ENCODE measurements around the gene CLIP2.

DNA sequence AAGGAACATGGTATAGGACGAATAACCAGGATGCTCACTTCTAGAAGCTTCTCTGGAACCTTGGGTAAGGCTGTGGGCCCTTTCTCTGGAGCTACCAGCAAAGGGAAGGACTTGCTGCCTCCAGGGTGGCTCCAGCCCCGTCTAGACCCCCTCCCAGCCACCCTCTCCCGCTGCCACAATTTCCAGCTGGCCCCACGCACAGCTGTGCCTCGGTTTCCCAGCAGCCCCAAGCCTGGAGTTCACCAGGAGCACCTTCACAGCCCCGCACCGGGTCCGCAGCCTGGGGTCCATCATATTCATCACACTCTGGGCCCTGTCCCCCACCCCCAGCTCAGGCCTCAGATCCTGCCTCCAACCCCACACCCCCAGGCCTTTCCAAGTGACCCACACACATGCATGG is 128.9 kb downstream of the CLIP2 start:
- no peak for TF ChIP-seq EZH2 (optimal IDR thresholded peaks at IDR 0.05; ENCODE audit: low read depth, low read length)
- TF ChIP-seq, protein P1, sequence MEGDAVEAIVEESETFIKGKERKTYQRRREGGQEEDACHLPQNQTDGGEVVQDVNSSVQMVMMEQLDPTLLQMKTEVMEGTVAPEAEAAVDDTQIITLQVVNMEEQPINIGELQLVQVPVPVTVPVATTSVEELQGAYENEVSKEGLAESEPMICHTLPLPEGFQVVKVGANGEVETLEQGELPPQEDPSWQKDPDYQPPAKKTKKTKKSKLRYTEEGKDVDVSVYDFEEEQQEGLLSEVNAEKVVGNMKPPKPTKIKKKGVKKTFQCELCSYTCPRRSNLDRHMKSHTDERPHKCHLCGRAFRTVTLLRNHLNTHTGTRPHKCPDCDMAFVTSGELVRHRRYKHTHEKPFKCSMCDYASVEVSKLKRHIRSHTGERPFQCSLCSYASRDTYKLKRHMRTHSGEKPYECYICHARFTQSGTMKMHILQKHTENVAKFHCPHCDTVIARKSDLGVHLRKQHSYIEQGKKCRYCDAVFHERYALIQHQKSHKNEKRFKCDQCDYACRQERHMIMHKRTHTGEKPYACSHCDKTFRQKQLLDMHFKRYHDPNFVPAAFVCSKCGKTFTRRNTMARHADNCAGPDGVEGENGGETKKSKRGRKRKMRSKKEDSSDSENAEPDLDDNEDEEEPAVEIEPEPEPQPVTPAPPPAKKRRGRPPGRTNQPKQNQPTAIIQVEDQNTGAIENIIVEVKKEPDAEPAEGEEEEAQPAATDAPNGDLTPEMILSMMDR (IDR thresholded peaks at IDR 0.05; ENCODE audit: low read length): no peak

Measured in MM.1S (cell line).